Mesenchymal stem cell (in vitro differentiated cells and primary cell): ENCODE measurements around the gene PRRC2B.
A peak's percentile ranks its signal among the peaks of the same experiment; 100 is the strongest.

Experiments
- DNase-seq: peaks from one replicate; pipeline ENCODE4 v3.0.0-alpha.2; 2013
- H2AFZ ChIP-seq: one replicate; pipeline ENCODE4 v1.6.1; 2013; ENCODE audit warnings: low read depth, mild to moderate bottlenecking, control low read depth, inconsistent platforms, low read length, moderate library complexity
- H2AK5ac ChIP-seq: 2 replicates; pipeline ENCODE4 v1.6.1; 2013; ENCODE audit warnings: low read length, moderate library complexity, mild to moderate bottlenecking, inconsistent platforms; ENCODE audit not compliant: severe bottlenecking
- H2BK120ac ChIP-seq: one replicate; pipeline ENCODE4 v1.6.1; 2013; ENCODE audit warnings: low read depth, mild to moderate bottlenecking, inconsistent platforms, low read length, moderate library complexity
- H2BK12ac ChIP-seq, 2 experiments: one replicate each; pipeline ENCODE4 v1.6.1; 2013; ENCODE audit warnings: inconsistent platforms in 2 of 2, low read length in 2 of 2, mild to moderate bottlenecking in 2 of 2, moderate library complexity in 2 of 2, control low read depth in 1 of 2
- H2BK15ac ChIP-seq: one replicate; pipeline ENCODE4 v1.6.1; 2013; ENCODE audit warnings: mild to moderate bottlenecking, low read depth, inconsistent platforms; ENCODE audit not compliant: poor library complexity, severe bottlenecking
- H2BK5ac ChIP-seq: 2 replicates; pipeline ENCODE4 v1.6.1; 2013; ENCODE audit warnings: low read depth, mild to moderate bottlenecking, low read length, control low read depth, inconsistent platforms; ENCODE audit not compliant: poor library complexity, severe bottlenecking
- H3K14ac ChIP-seq, 2 experiments: one replicate each; pipeline ENCODE4 v1.6.1; 2013; ENCODE audit warnings: inconsistent platforms in 2 of 2, low read length in 2 of 2, control low read depth in 1 of 2, mild to moderate bottlenecking in 1 of 2, moderate library complexity in 1 of 2
- H3K18ac ChIP-seq, 2 experiments: one replicate each; pipeline ENCODE4 v1.6.1; 2013; ENCODE audit warnings: inconsistent platforms in 2 of 2, low read length in 2 of 2, control low read depth in 1 of 2, low read depth in 1 of 2, mild to moderate bottlenecking in 1 of 2
- H3K23ac ChIP-seq, 2 experiments: one replicate each; pipeline ENCODE4 v1.6.1; 2013; ENCODE audit warnings: inconsistent platforms in 2 of 2, low read length in 2 of 2, mild to moderate bottlenecking in 2 of 2, moderate library complexity in 2 of 2, control low read depth in 1 of 2
- H3K27ac ChIP-seq: 2 replicates; pipeline ENCODE4 v1.5.1; 2013; ENCODE audit warnings: mild to moderate bottlenecking, moderate library complexity, low read length, control low read depth, inconsistent platforms; ENCODE audit not compliant: poor library complexity, severe bottlenecking
- H3K27me3 ChIP-seq, 2 experiments: 2 replicates each; pipeline versions ENCODE4 v1.6.1 to v1.7.0; 2013; ENCODE audit warnings: low read length in 2 of 2, mild to moderate bottlenecking in 2 of 2, moderate library complexity in 2 of 2, control low read depth in 1 of 2, inconsistent platforms in 1 of 2; ENCODE audit not compliant: control insufficient read depth in 1 of 2, insufficient read depth in 1 of 2
- H3K36me3 ChIP-seq, 2 experiments: 2 replicates each; pipeline versions ENCODE4 v1.6.1 to v1.7.0; 2013; ENCODE audit warnings: low read length in 2 of 2, control low read depth in 1 of 2, inconsistent platforms in 1 of 2, low read depth in 1 of 2, mild to moderate bottlenecking in 1 of 2; ENCODE audit not compliant: insufficient read depth in 2 of 2, control insufficient read depth in 1 of 2
- H3K4ac ChIP-seq, 2 experiments: one replicate each; pipeline ENCODE4 v1.6.1; 2013; ENCODE audit warnings: inconsistent platforms in 2 of 2, low read length in 2 of 2, mild to moderate bottlenecking in 2 of 2, moderate library complexity in 2 of 2, control low read depth in 1 of 2, low read depth in 1 of 2
- H3K4me1 ChIP-seq: 2 replicates; pipeline ENCODE4 v1.6.1; 2013; ENCODE audit warnings: low read depth, low read length, control low read depth; ENCODE audit not compliant: control insufficient read depth, insufficient read depth
- H3K4me2 ChIP-seq: 2 replicates; pipeline ENCODE4 v1.6.1; 2013; ENCODE audit warnings: low read length, mild to moderate bottlenecking, inconsistent platforms; ENCODE audit not compliant: poor library complexity, severe bottlenecking
- H3K4me3 ChIP-seq, 2 experiments: 2 replicates each; pipeline versions ENCODE4 v1.5.1 to v1.7.0; 2013; ENCODE audit warnings: low read length in 2 of 2, mild to moderate bottlenecking in 2 of 2, control low read depth in 1 of 2, low read depth in 1 of 2; ENCODE audit not compliant: insufficient read depth in 1 of 2
- H3K79me1 ChIP-seq: replicated peaks from 2 replicates; pipeline ENCODE4 v1.6.1; 2013; ENCODE audit warnings: mild to moderate bottlenecking, control low read depth, low read length, inconsistent platforms; ENCODE audit not compliant: poor library complexity, severe bottlenecking
- H3K9ac ChIP-seq: 2 replicates; pipeline ENCODE4 v1.7.0; 2013; ENCODE audit warnings: mild to moderate bottlenecking, low read length, moderate library complexity
- H3K9me3 ChIP-seq: 2 replicates; pipeline ENCODE4 v1.7.0; 2013; ENCODE audit warnings: mild to moderate bottlenecking, low read length; ENCODE audit not compliant: control insufficient read depth
- H4K8ac ChIP-seq: one replicate; pipeline ENCODE4 v1.6.1; 2013; ENCODE audit warnings: inconsistent platforms, mild to moderate bottlenecking, low read length, moderate library complexity
- H4K91ac ChIP-seq: one replicate; pipeline ENCODE4 v1.6.1; 2013; ENCODE audit warnings: mild to moderate bottlenecking, low read length, inconsistent platforms
- WGBS: methylation state at CpG from one replicate; pipeline ENCODE4 v1.1.7; 2013; ENCODE audit warnings: mixed read lengths; 5-methylcytosine and 5-hydroxymethylcytosine counted together

The PRRC2B gene

GRCh38 chr9:131442351-131442750 lies 48.5 kb downstream of the PRRC2B start:
- peaks cover 11% of the 10 kb centered on the region for H3K4me1 ChIP-seq
- H2AK5ac ChIP-seq: no peak overlapping the region
- H3K79me1 ChIP-seq: peaks cover 28% of the 10 kb centered on the region
- H4K91ac ChIP-seq: no peak overlapping the region
- H2BK120ac ChIP-seq: no peak overlapping the region
- H3K4ac ChIP-seq: no peak overlapping the region
- no peak overlapping the region for H3K4me2 ChIP-seq
- H3K27me3 ChIP-seq: no peaks in the 10 kb centered on the region
- H2AFZ ChIP-seq: no peak overlapping the region
- 88% methylated on average over 10 of the region's 10 CpGs for WGBS
- no peak overlapping the region for H3K14ac ChIP-seq
- no peak overlapping the region for H4K8ac ChIP-seq
- H2BK5ac ChIP-seq: no peak overlapping the region
- H3K27ac ChIP-seq: no peak overlapping the region
- no peaks in the 10 kb centered on the region for H3K9me3 ChIP-seq
- DNase-seq: no peak
- H2BK15ac ChIP-seq: no peak overlapping the region
- H3K4me3 ChIP-seq: no peak overlapping the region
- no peak overlapping the region for H3K23ac ChIP-seq
- no peak overlapping the region for H2BK12ac ChIP-seq
- H3K9ac ChIP-seq: no peak overlapping the region
- H3K18ac ChIP-seq: no peak overlapping the region
- peaks cover 77 to 92% of the 10 kb centered on the region in 2 experiments for H3K36me3 ChIP-seq

DNA sequence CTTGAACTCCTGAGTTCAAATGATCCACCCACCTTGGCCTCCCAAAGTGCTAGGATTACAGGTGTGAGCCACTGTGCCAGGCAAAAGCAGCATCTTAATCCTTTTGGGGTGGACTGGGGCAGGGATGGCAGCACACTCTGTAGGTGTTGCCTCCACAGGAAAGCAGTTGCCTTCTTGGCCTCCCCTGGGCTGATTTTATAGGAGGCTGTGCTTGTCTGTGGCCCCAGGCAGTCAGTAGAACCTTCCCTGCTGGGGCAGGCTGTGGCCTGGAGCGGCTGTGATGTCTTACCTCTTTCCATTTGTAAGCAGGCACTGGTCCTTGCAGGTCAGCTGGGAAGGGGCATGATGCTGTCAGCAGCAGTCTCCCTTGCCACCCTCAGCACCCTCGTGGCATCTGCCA lies 49.8 kb downstream of the PRRC2B start:
- Histone ChIP-seq H3K23ac (peak overlapping the region in 1 of 2 experiments; percentile 3), H3K9ac (no peak overlapping the region), H2BK5ac (no peak overlapping the region), H2BK15ac (no peak overlapping the region), H3K18ac (no peak overlapping the region), H2AK5ac (no peak overlapping the region), H3K4me2 (no peak overlapping the region), H3K36me3 (peaks cover 78 to 90% of the 10 kb centered on the region in 2 experiments), H2BK12ac (no peak overlapping the region), H3K14ac (no peak overlapping the region), H3K27me3 (no peaks in the 10 kb centered on the region), H4K91ac (no peak overlapping the region), H2AFZ (no peak overlapping the region), H2BK120ac (no peak overlapping the region), H3K4me3 (no peak overlapping the region), H3K27ac (peak overlapping the region; percentile 19), H3K79me1 (peaks cover 24% of the 10 kb centered on the region), H4K8ac (no peak overlapping the region), H3K4me1 (peaks cover 2% of the 10 kb centered on the region), H3K4ac (no peak overlapping the region), H3K9me3 (no peaks in the 10 kb centered on the region)
- 100% methylated on average over 2 of the region's 2 CpGs for whole genome bisulfite sequencing
- DNase-seq: no peak

DNA sequence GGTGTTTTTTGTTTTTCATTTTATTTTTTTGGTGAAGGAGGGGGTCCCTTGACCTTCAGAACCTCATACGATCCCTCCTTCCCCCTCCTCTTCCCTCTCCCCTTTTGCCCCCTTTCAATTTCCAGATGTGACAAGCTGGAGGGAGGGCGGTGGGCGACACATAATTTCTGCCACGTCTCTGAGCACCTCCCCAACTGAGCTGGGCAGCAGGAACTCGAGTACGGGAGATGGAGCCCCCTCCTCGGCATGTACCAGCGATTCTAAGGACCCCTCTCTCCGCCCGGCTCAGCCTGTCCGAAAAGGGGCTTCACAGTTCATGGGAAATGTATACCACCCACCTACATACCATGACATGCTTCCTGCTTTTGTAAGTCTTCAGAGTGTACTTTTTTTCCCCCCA lies 52.4 kb downstream of the PRRC2B start:
- Histone ChIP-seq H2AFZ (no peak overlapping the region), H3K18ac (no peak overlapping the region), H3K79me1 (peaks cover 21% of the 10 kb centered on the region), H4K91ac (no peak overlapping the region), H2BK12ac (no peak overlapping the region), H2AK5ac (no peak overlapping the region), H3K4ac (no peak overlapping the region), H3K4me3 (no peak overlapping the region), H2BK5ac (no peak overlapping the region), H2BK120ac (no peak overlapping the region), H3K23ac (no peak overlapping the region), H3K9me3 (no peaks in the 10 kb centered on the region), H3K27me3 (no peaks in the 10 kb centered on the region), H3K4me2 (no peak overlapping the region), H3K36me3 (peaks cover 69 to 88% of the 10 kb centered on the region in 2 experiments), H3K14ac (no peak overlapping the region), H3K4me1 (peaks cover 2% of the 10 kb centered on the region), H3K9ac (no peak overlapping the region), H4K8ac (no peak overlapping the region), H3K27ac (no peak overlapping the region), H2BK15ac (no peak overlapping the region)
- no peak for DNase-seq
- WGBS: 96% methylated on average over 9 of the region's 11 CpGs

DNA sequence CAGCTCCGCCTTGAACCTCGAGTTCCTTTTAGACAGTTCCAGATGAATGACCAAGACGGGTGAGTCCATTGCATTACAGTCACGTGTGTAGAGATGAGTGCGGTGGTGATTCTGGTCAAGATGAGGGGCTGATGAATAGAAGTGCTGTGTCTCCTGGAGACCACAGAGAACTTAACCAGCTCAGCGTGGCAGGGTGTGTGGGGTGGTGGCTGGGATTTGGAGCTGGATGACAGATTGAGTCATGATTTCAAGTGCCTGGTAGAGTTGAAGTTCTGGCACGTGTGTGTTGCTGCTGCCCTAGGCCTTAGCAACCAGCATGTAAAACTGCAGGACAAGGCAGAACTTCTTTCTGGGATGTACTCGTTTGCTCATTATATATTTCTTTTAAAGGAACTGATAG lies 53.3 kb downstream of the PRRC2B start:
- H3K9me3 ChIP-seq: no peaks in the 10 kb centered on the region
- H2BK15ac ChIP-seq: no peak overlapping the region
- H3K27ac ChIP-seq: no peak overlapping the region
- peaks cover 64 to 88% of the 10 kb centered on the region in 2 experiments for H3K36me3 ChIP-seq
- no peak overlapping the region for H3K4me2 ChIP-seq
- 91% methylated on average over 6 of the region's 8 CpGs for WGBS
- H4K91ac ChIP-seq: no peak overlapping the region
- H4K8ac ChIP-seq: no peak overlapping the region
- no peak overlapping the region for H2BK5ac ChIP-seq
- no peak overlapping the region for H3K14ac ChIP-seq
- no peak overlapping the region for H2AFZ ChIP-seq
- H3K18ac ChIP-seq: no peak overlapping the region
- peaks cover 21% of the 10 kb centered on the region for H3K79me1 ChIP-seq
- no peak overlapping the region for H3K4me3 ChIP-seq
- no peak overlapping the region for H3K4ac ChIP-seq
- H2BK12ac ChIP-seq: no peak overlapping the region
- no peak overlapping the region for H3K23ac ChIP-seq
- DNase-seq: no peak
- H3K27me3 ChIP-seq: no peaks in the 10 kb centered on the region
- H2BK120ac ChIP-seq: no peak overlapping the region
- H2AK5ac ChIP-seq: no peak overlapping the region
- H3K9ac ChIP-seq: no peak overlapping the region
- peaks cover 4% of the 10 kb centered on the region for H3K4me1 ChIP-seq
